HG03135 (cell line): ENCODE measurements around the gene ARL4A.

Experiments
- ATAC-seq: cut with Tn5 transposase; IDR thresholded peaks from one replicate; pipeline ENCODE4 v1.9.1; 2021; ENCODE audit warnings: mild to moderate bottlenecking, moderate library complexity; ENCODE audit not compliant: unreplicated experiment

The ARL4A gene

DNA sequence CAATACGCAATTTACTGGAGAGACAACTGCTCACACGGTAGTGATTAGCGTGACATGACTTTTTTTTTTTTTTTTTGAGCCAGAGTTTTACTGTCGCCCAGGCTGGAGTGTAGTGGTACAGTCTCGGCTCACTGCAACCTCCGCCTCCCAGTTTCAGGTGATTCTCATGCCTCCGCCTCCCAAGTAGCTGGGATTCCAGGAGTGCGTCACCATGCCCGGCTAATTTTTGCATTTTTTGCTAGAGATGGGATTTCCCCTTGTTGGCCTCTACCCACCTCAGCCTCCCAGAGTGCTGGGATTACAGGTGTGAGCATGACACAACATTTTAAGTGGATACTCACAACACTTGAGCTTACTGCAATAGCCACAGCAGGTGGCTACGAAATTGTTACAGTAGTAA is 11.9 kb downstream of the ARL4A start:
- no peak for ATAC-seq

DNA sequence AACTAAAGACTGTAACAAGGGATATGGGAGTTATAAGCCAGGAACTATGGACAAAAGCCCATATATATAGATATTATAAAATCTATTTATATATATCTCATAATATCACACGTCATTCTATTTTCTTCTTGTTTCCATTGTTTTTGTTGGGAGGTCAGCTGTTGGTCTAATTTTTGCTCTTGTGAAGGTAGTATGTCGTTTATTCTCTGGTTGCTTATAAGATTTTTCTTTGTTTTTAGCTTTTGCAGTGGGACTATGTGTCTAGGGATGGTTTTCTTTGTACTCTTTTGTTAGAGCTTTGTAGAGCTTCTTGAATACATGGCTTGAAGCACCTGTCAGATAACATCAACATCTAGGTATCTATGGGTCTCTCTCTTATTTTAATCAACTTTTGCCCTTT is 14.0 kb downstream of the ARL4A start:
- ATAC-seq, result no peak

DNA sequence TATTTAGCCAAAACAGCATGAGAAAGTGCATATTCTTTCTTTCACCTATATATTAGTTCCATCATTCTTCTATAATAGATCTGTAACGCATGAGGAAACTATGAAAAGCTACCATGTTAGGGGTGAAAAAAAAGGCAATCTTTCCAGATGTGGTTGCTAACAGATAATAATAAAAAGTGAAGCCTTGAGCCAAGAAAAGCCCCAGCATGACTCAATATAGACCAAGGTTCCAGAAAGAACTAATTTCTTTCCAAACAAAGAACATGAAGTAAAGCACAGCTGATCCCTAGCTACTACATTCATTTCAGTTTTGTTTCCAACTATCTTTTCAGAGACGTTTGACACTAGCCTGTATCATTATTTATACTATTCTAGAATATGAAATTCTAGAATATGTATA is 16.4 kb downstream of the ARL4A start:
- ATAC-seq, result no peak

DNA sequence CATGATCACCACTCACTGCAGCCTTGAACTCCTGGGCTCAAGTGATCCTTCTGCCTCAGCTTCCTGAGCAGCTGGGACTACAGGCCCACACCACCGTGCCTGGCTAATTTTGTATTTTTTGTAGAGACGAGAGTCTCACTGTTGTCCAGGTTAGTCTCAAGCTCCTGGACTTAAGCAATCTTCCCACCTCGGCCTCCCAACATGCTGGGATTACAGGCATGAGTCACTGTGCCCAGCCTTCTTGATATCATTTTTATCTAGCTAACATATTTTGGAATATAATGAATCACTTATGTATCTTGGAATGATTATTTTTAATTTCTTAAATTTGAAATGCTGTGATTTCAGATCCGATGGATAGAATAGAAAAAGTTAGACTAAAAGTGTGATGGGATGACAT is 18.4 kb downstream of the ARL4A start:
- no peak for ATAC-seq

DNA sequence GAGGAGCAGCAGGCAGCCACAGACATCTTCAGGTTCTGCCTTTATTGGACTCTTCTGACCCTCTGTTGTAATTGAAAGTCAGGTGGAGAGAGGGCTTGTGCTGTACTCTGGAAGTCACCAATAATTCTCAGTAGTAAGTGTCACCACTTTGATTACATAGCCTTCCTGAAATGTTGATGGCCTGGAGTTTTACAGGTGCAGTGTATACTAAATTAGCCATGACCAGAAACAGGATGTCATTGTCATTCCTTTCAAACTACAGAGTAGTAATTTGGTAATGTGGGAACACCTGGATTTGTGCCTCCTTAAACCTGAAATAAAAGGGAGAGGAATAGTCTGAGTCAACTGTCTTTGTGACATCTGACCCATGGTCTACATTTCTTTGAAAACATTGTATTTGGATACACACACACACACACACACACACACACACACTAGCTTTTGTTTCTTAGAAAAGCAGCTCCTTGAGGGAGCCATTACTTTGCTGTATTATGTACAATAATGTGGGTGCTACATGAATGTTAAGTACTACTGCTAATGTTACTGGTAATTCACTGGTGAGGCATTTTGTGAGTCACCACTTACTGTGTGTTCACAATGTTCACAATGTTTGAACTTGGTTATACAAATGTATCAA is 19.6 kb downstream of the ARL4A start:
- no peak for ATAC-seq

DNA sequence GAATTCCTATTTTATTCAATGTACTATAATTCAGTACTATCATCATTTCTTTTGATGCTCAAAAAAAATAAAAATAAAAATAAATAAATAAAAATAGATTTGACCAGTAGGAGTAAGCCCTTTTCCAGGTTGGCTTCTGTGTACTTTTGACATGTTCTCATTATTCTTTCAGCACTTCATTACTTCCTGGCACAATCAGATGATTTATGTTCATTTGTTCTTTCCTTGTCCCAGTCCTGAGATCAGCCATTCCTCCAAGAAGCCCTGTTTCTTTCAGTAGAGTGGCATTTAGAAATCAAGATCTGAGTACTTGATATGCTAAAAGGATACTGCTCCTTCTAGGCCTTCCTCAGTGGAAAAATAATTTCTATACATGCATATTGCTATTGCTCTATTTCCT is 20.9 kb downstream of the ARL4A start:
- no peak for ATAC-seq

DNA sequence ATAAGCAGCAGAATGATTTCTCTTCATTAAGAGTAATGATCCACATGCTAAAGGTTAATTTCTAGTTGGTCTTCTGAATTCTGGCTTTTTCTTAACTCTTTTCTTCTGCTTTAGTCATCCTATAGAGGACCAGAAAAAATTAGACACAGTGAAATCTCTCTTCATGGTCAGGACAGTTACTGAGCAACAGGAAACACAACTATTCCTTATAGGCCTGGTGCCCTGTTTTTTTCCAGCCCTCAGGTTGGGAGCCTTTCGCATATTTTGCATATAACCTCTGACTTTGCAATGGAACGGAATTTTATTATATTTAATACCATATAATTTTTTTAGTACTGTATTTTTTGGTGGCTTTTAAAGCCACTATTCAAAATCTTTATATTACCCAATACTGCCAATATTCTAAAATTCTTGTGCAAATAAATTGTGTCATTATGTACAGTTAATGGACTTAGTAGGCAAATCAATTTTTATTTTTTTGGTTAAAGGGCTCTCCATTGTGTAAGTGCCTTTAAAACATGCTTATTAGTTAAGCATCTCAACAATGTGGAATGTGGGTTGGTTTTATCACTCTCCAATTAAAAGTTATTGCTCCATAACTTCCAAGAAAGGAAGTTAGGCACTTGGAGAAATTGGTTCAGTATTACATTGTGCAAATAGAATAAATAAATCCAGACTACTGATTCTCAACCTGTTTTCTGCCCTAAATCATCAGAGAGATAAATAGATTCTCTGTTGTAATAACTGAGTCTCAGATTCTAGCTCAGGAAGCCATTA is 22.5 kb downstream of the ARL4A start:
- ATAC-seq, result no peak

DNA sequence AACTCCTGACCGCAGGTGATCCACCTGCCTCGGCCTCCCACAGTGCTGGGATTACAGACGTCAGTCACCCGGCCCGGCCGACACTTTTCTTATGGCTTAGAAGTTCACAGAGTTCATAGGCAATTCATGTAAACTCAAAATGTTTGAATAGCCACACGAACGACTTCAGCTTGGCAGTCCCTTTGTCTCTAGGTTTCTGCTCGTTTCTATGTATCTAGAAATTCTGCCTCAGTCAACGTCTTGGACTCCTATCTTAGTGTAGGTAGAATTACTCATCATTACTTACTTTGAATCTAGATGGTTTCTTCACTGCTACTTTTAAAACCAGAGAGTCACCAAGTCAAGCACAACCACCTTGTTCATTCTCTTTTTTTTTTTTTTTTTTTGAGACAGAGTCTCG is 23.7 kb downstream of the ARL4A start:
- no peak for ATAC-seq

DNA sequence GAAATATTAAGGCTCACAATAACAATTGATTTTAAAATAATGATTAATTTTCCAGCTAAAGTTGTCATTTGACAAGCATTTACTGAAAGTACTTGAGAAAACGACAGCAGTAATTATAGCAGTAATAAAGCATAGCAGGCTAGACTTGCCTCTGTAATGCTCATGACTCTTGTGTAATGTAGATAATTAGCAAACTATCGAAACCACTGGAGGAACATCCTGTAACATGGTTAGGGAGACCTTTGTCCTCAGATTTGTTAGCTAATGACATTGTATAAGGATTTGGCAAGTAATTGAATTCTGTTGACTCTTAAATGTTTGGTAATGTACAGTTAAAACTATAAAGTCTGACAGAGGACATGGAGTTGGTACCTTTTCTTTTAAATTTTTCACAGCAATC is 24.8 kb downstream of the ARL4A start:
- no peak for ATAC-seq

DNA sequence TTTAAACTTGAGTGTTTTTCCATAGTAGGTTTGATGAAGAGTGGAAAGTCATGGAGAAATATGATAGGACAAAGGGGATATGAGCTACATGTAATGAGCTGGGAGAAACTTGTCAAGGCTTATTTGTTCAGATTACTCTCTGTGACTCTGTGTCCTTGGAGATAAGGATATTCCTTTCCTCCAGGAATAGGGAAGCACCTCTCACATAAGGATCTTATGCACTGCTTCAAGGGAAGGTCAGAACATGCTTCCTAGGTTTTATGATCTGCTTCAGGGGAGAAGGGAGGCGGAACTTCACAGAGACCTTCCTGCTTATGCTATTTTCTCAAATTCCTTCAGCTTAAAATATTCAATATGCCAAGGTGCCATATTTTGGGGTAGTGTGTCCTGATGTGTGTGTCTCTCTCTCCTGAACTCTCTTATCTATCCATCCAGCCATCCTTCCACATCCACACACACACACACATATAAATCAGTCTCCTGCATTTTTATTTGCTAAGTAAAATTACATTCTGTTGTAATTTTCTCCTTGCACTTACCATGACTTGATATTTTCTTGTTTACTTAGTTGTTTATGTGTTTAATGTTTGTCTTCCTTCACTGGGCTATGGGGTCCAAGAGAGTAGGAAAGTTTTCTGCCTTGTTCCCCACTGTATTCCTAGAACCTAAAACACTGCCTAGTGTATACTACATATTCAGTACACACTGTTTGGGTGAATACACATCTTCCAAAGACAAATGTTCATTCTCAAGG is 26.4 kb downstream of the ARL4A start:
- no peak for ATAC-seq

DNA sequence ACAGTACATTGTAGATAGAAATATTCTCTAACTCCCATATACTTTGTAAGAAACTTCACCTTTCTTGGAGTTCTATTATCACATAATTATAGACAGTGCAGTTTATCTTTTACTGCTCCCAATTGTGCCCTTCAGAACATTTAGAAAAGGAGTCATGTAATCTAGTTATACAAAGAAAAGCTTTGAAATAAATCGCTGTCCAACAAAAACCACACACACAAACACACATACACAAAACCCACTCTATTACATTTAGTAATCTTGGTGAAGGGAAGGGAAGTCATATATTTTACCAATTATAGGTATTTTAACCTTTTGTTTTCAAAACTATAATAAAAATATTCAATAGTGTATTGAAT is 26.9 kb downstream of the ARL4A start:
- ATAC-seq, result no peak

DNA sequence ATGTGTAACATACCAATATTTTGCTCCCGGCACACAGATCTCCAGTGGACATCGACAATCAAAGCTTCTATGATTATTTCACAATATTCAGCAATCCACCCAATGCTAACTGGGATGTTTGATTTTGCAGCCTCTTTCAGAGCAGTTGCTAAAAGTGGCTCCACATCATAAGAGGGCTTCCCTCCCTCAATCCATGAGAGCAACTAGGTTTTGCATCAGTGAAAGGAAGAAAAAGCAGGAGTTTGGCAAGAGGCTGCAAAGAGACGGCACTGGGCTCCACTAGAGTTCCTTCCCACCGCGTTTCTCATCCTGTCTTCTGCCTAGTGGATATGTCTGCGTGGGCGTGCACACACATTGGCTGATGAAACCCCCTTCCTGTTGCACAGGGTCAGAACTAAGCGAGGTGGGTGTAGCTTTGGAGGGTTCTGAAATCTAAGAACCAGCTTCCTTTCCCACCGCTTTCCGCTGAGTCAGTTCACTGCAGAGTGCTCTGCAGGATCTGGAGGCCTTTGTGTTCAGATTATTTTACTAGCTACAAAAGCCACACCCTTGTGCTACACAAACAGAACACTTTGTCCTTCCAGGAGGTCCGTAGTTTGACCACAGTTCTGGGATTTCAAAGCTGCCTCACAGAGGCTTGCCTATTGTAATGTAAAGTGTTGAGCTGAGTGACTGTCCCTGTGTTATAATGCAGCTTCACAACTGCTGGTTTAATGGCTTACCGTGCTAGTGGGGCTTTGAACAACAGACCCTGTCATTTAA is 28.1 kb downstream of the ARL4A start:
- ATAC-seq, result no peak

DNA sequence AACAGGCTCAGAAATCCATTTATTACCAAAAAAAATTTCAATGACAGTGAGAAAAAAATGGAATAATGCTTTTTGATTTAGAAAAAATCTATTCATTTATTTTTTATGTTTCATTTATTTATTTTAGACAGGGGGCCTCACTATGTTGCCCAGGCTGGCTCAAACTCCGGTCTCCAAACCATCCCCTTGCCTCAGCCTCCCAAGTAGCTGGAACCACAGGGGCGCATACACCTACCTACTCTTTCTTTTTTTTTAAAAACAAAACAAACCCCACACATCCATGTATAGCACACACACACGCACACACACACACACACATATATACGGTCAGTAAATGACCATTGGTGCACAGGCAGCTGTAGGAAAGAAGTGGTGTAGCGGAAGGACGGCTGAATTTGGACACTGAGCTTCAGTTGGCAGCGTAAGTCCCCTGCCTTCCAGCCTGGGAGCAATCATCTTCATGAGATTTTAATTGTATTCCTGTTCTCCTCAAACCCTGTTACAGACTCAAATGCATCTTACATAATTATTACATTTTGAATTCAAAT is 28.8 kb downstream of the ARL4A start:
- no peak for ATAC-seq

DNA sequence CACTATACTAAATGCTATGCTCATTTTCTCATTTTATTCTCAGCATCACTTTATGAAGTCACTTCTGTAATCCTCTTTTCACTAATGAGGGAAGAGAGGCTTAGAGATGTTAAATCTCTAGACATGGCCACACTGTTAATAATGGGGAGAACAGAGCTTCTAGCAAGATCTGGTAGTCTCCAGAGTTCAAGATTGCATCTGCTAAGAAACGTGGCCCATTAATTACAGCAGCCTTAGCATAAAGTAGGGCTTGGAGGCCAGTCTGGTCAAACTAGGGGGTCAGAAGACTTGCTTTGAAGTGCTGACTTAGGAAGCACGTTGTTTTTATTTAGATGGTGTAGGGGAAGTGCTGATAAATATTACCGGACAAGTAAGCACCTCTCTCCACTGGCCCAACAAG is 29.3 kb downstream of the ARL4A start:
- no peak for ATAC-seq

DNA sequence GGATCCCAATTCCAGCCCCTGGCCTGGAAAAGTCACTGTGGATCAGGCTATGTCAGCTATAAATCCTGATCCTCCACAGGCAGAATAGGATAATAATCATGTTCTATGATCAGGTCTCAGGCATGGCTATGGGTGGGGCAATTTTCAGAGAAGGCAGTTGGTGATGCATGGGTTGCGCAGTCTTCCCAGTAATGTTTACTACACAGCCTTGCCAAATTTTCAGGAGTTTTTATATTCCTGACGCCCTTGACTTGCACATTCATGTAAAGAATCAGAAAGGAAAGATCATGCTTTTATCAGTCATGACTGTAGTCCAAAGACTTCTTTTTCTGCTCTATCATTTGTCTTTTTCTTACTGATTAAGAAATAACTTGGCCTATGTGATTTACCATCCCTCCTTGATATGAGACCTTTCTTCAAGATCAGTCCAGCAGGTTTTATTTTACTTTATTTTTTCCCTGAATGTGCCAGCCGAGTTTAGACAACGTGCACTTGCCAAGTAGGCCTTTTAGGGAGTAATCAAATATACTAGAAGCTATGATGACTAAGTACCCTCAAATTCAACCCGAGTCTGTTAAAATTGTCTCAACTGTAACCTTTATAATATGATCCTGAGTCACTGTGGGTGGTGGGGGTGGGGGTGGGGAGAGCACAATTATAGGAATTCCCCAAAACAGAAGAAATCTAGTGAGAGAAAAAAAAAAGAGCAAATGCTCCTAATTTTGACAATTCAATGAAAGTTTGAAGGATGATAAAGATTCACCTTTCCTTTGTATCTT is 31.9 kb downstream of the ARL4A start:
- no peak for ATAC-seq

DNA sequence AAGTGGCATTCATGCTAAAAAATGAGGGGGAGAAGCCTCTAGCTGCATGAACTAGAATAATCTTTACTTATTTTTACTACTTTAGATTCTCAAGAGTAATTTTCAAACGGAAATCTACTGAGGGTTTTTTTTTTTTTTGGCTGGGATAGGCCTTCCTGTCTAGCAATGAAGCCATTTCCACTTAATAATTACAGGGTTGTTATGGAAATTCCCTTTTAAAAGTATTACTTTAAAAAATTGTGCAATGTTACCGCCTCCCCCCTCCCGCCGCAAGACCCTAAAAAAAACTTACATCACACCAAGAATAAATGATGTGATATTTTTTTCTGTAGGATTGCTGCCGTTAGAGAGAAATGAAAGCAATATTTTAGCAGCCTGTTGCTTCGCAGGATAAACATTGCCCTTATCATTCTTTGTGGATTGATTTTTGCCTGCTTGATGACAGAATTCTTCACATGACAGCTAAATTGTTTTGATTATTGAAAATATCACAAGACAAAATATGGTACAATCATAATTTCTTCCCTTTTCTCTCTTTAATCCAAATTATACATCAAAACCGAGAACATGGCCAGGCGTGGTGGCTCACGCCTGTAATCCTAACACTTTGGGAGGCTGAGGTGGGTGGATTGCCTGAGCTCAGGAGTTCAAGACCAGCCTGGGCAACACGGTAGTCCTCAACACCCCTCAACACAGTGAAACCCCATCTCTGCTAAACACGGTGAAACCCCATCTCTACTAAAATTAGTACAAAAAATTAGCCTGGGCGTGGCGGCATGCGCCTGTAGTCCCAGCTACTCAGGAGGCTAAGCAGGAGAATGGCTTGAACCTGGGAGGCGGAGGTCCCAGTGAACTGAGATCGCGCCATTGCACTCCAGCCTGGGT is 32.8 kb downstream of the ARL4A start:
- ATAC-seq, result no peak

DNA sequence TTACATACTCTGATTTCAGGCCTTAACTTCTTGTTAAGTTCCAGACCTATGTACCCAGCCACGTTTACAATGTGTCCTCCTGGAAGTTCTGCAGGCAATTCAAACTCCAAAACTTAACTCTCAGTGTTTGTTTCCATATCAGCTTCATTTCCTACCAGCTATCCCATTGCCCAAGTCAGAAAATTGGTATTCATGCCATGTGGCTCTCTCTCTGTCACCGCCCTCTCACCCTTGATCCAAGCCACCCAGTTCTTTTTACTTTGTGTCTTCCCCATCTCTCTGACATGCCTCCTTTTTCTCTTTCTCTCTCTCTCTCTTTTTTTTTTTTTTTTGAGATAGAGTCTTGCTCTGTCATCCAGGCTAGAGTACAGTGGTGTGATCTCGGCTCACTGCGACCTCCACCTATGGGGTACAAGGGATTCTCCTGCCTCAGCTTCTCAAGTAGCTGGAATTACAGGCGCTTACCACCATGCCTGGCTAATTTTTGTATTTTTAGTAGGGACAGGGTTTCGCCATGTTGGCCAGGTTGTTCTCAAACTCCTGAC is 33.9 kb downstream of the ARL4A start:
- ATAC-seq, result no peak

DNA sequence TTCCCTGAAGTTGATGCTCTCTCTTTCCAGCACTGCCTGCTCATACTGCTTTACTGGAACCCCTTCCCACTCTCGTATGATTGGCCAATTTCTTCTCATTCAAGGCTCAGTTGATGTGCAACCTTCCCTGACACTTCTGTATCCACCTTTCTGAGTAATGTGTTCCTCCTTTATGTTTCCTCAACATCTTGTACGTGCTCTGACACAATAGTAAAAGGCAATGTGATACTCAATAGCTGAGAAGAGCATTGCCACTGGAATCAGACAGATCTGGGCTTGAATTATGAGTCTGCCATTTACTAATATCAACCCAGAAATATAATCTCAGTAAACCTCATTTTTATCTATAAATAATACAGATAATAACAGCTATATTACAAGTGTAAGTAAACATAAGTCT is 34.7 kb downstream of the ARL4A start:
- no peak for ATAC-seq
